Stimulated activated CD8-positive, alpha-beta memory T cell treated with anti-CD3 and anti-CD28 coated beads, Interleukin-12 subunit alpha, Interleukin-12 subunit beta, amount 100 ng/mL, for 24 hours (primary cell): ENCODE data around the gene PCCA.
"Not testable (repeated sequence)": the region's sequence is repeated elsewhere in the genome, so short reads cannot be mapped to it uniquely, and the experiment has no call there.

ENCODE experiments used
- DNase-seq: peaks from one replicate; pipeline ENCODE4 v3.0.0-alpha.2; 2020; ENCODE audit errors: extremely low read depth

Gene PCCA

GRCh38 chr13:100544866-100545683, 456.2 kb downstream of the PCCA start:
- DNase-seq = no peak

GRCh38 chr13:100545684-100546061, 456.8 kb downstream of the PCCA start:
- DNase-seq = no peak

- DNase-seq = no peak
These were observed 458.0 kb downstream of the PCCA start for GRCh38 chr13:100546713-100547405.

GRCh38 chr13:100547791-100548201, 458.9 kb downstream of the PCCA start:
- no peak for DNase-seq

- DNase-seq = no peak
These were observed 460.4 kb downstream of the PCCA start for GRCh38 chr13:100549316-100549715.

- DNase-seq = no peak
These were observed 463.9 kb downstream of the PCCA start for GRCh38 chr13:100552755-100553154.

GRCh38 chr13:100559886-100560285, 471.0 kb downstream of the PCCA start:
- no peak for DNase-seq

GRCh38 chr13:100560498-100561157, 471.7 kb downstream of the PCCA start:
- DNase-seq = no peak

- DNase-seq = no peak
These were observed 472.2 kb downstream of the PCCA start for GRCh38 chr13:100561158-100561499.

- DNase-seq = no peak
These were observed 472.8 kb downstream of the PCCA start for GRCh38 chr13:100561599-100562204.

GRCh38 chr13:100563779-100564178, 474.9 kb downstream of the PCCA start:
- DNase-seq = no peak

GRCh38 chr13:100564444-100565223, 475.7 kb downstream of the PCCA start:
- DNase-seq = no peak

- DNase-seq = no peak
These were observed 476.4 kb downstream of the PCCA start for GRCh38 chr13:100565286-100565685.

- no peak for DNase-seq
These were observed 477.6 kb downstream of the PCCA start for GRCh38 chr13:100566543-100566942.

GRCh38 chr13:100573121-100573520, 484.2 kb downstream of the PCCA start:
- peak; percentile 42 for DNase-seq

- not testable (repeated sequence) for DNase-seq
These were observed 488.3 kb downstream of the PCCA start for GRCh38 chr13:100577239-100577638.
